IMR-90 (cell line): ENCODE measurements around the gene TNNC2. TPM values are rescaled to one million over a fixed set of nuclear protein-coding genes. Genes with fewer than 3 reads are reported as not detected.

Experiments used
- ATAC-seq: fragments of 200-7000 bp; cut with Tn5 transposase; 2 replicates; pipeline ENCODE4 v1.9.1; 2020; ENCODE audit warnings: low read depth, mild to moderate bottlenecking, moderate library complexity
- BruUV-seq: library from RNA; stranded (reverse); fragments of 400-500 nt; replicated peaks from 2 replicates; lab custom pipeline; 2021; lab: Mats Ljungman, UMichigan
- CTCF ChIA-PET: fragments of 300-600 bp; formaldehyde crosslinking; extraction: SDS; loops from one replicate; lab custom pipeline; 2021; ENCODE audit warnings: antibody characterized with exemption; lab: Yijun Ruan, JAX
- POLR2A ChIA-PET: fragments of 300-600 bp; sonication (Branson Sonifier 250); formaldehyde crosslinking; loops from one replicate; lab custom pipeline; 2022; ENCODE audit warnings: antibody characterized with exemption; ENCODE audit not compliant: unreplicated experiment; lab: Charles Lee
- DNase-seq: peaks from one replicate; pipeline ENCODE4 v3.0.0; 2013
- H2AFZ ChIP-seq: replicated peaks from 2 replicates; pipeline ENCODE3; 2013; ENCODE audit warnings: low read length, mild to moderate bottlenecking; ENCODE audit not compliant: poor library complexity
- H2AK5ac ChIP-seq: 2 replicates; pipeline ENCODE4 v1.6.1; 2013; ENCODE audit warnings: low read depth, low read length, inconsistent platforms
- H2AK9ac ChIP-seq: replicated peaks from 2 replicates; pipeline ENCODE3; 2013; ENCODE audit warnings: mild to moderate bottlenecking, low read depth, low read length, moderate library complexity; ENCODE audit not compliant: poor library complexity
- H2BK120ac ChIP-seq: 2 replicates; pipeline ENCODE4 v1.6.1; 2013; ENCODE audit warnings: low read depth, low read length, inconsistent platforms
- H2BK15ac ChIP-seq: 3 replicates; pipeline ENCODE4 v1.6.1; 2013; ENCODE audit warnings: low read depth, low read length, inconsistent platforms
- H2BK20ac ChIP-seq: 2 replicates; pipeline ENCODE4 v1.6.1; 2013; ENCODE audit warnings: low read depth, mild to moderate bottlenecking, inconsistent platforms, low read length, moderate library complexity
- H2BK5ac ChIP-seq: 2 replicates; pipeline ENCODE4 v1.6.1; 2013; ENCODE audit warnings: mild to moderate bottlenecking, low read depth, low read length, inconsistent platforms; ENCODE audit not compliant: poor library complexity, severe bottlenecking
- H3K14ac ChIP-seq: replicated peaks from 2 replicates; pipeline ENCODE4 v1.6.1; 2013; ENCODE audit warnings: low read depth, low read length, inconsistent platforms
- H3K18ac ChIP-seq: 2 replicates; pipeline ENCODE4 v1.6.1; 2013; ENCODE audit warnings: low read depth, low read length, control low read depth
- H3K23ac ChIP-seq: 2 replicates; pipeline ENCODE4 v1.6.1; 2013; ENCODE audit warnings: low read depth, low read length, inconsistent platforms
- H3K27ac ChIP-seq: 2 replicates; pipeline ENCODE4 v1.5.1; 2013; ENCODE audit warnings: mild to moderate bottlenecking, control low read depth, low read length; ENCODE audit not compliant: insufficient read depth
- H3K27me3 ChIP-seq: 2 replicates; pipeline ENCODE4 v1.6.1; 2013; ENCODE audit warnings: low read length; ENCODE audit not compliant: control insufficient read depth, insufficient read depth
- H3K36me3 ChIP-seq: 2 replicates; pipeline ENCODE4 v1.6.1; 2013; ENCODE audit warnings: low read length, mixed read lengths; ENCODE audit not compliant: control insufficient read depth, insufficient read depth
- H3K4ac ChIP-seq: 2 replicates; pipeline ENCODE4 v1.6.1; 2013; ENCODE audit warnings: low read depth, low read length, inconsistent platforms
- H3K4me1 ChIP-seq: 2 replicates; pipeline ENCODE4 v1.6.1; 2013; ENCODE audit warnings: low read length, mixed read lengths; ENCODE audit not compliant: control insufficient read depth, insufficient read depth
- H3K4me2 ChIP-seq: 2 replicates; pipeline ENCODE4 v1.6.1; 2013; ENCODE audit warnings: low read depth, mild to moderate bottlenecking, control low read depth, low read length, moderate library complexity
- H3K4me3 ChIP-seq: 2 replicates; pipeline ENCODE4 v1.5.1; 2013; ENCODE audit warnings: low read depth, mild to moderate bottlenecking, control low read depth, low read length, moderate library complexity; ENCODE audit not compliant: insufficient read depth
- H3K56ac ChIP-seq: 2 replicates; pipeline ENCODE4 v1.6.1; 2013; ENCODE audit warnings: low read length, inconsistent platforms; ENCODE audit not compliant: insufficient read depth; ENCODE audit errors: extremely low read depth
- H3K79me1 ChIP-seq, 2 experiments: 2 replicates each; pipeline ENCODE4 v1.6.1; 2013; ENCODE audit warnings: low read length in 2 of 2, inconsistent platforms in 1 of 2, low read depth in 1 of 2
- H3K9ac ChIP-seq: 2 replicates; pipeline ENCODE4 v1.6.1; 2013; ENCODE audit warnings: low read depth, low read length, control low read depth
- H3K9me1 ChIP-seq: 2 replicates; pipeline ENCODE4 v1.6.1; 2013; ENCODE audit warnings: low read length, inconsistent platforms; ENCODE audit not compliant: insufficient read depth
- H3K9me3 ChIP-seq: 2 replicates; pipeline ENCODE4 v1.6.1; 2013; ENCODE audit warnings: low read length; ENCODE audit not compliant: control insufficient read depth, insufficient read depth
- H4K20me1 ChIP-seq: 2 replicates; pipeline ENCODE4 v1.6.1; 2013; ENCODE audit warnings: low read length, inconsistent platforms; ENCODE audit not compliant: insufficient read depth
- H4K5ac ChIP-seq: 2 replicates; pipeline ENCODE4 v1.6.1; 2013; ENCODE audit warnings: mild to moderate bottlenecking, low read depth, low read length, control low read depth
- H4K8ac ChIP-seq, 2 experiments: 2 replicates each; pipeline ENCODE4 v1.6.1; 2013; ENCODE audit warnings: low read depth in 2 of 2, low read length in 2 of 2, control low read depth in 1 of 2, inconsistent platforms in 1 of 2
- H4K91ac ChIP-seq: 2 replicates; pipeline ENCODE4 v1.6.1; 2013; ENCODE audit warnings: low read depth, low read length, inconsistent platforms; ENCODE audit not compliant: insufficient read depth
- MXI1 ChIP-seq: IDR thresholded peaks from 2 replicates; pipeline ENCODE4 v1.6.1; 2012; ENCODE audit warnings: low read depth, mild to moderate bottlenecking, low read length, moderate library complexity, borderline replicate concordance
- POLR2A ChIP-seq: IDR thresholded peaks from 2 replicates; pipeline ENCODE4 v1.6.1; 2012; ENCODE audit warnings: mild to moderate bottlenecking, low read depth, low read length
- RFX5 ChIP-seq: IDR thresholded peaks from 2 replicates; pipeline ENCODE4 v1.8.0; 2012; ENCODE audit warnings: low read depth, mild to moderate bottlenecking, low read length, moderate library complexity
- SMC3 ChIP-seq: fragments of 150-350 bp; IDR thresholded peaks from 2 replicates; pipeline ENCODE4 v1.6.1; 2016; ENCODE audit warnings: low read depth, mild to moderate bottlenecking, antibody characterized with exemption, low read length, moderate library complexity
- WGBS, 2 experiments: methylation state at CpG; one replicate each; pipeline versions ENCODE4 v1.1.5 to v1.1.7; 2013; ENCODE audit warnings: missing lambda C conversion rate in 2 of 2; ENCODE audit not compliant: insufficient read length in 1 of 2; ENCODE audit errors: extremely low coverage in 2 of 2; 5-methylcytosine and 5-hydroxymethylcytosine counted together
- dilution Hi-C: fragments of 300-500 bp; cut with HindIII; formaldehyde crosslinking; loops from one replicate; pipeline ENCODE4 v1.14.3; 2018; ENCODE audit warnings: low sequenced_read_pairs; ENCODE audit not compliant: unreplicated experiment
- in situ Hi-C: fragments of 300-500 bp; cut with MboI; formaldehyde crosslinking; loops from 3 replicates; pipeline ENCODE4 v1.14.3; 2019; ENCODE audit warnings: low sequenced_read_pairs, inconsistent platforms, mixed read lengths
- intact Hi-C: fragments of 100-400 bp; cut with micrococcal nuclease; formaldehyde crosslinking; loops from 2 replicates; pipeline ENCODE4 v1.10.0; 2022
- polyA plus RNA-seq, 3 experiments: library from polyadenylated mRNA; depleted of rRNA; stranded (reverse); fragments of >200 nt; gene quantifications; 2 replicates each; pipeline ENCODE4 v1.2.3, GENCODE V29; 2012; ENCODE audit warnings: low replicate concordance in 1 of 3
- total RNA-seq: library from RNA; depleted of rRNA; stranded (reverse); fragments of >200 nt; gene quantifications from 2 replicates; pipeline ENCODE4 v1.2.3, GENCODE V29; 2012

TNNC2 gene
- total and polyA plus RNA-seq, 2 of the 4 experiments (the other 2 are of a cell fraction) = 0.46 TPM; not detected in 1

DNA sequence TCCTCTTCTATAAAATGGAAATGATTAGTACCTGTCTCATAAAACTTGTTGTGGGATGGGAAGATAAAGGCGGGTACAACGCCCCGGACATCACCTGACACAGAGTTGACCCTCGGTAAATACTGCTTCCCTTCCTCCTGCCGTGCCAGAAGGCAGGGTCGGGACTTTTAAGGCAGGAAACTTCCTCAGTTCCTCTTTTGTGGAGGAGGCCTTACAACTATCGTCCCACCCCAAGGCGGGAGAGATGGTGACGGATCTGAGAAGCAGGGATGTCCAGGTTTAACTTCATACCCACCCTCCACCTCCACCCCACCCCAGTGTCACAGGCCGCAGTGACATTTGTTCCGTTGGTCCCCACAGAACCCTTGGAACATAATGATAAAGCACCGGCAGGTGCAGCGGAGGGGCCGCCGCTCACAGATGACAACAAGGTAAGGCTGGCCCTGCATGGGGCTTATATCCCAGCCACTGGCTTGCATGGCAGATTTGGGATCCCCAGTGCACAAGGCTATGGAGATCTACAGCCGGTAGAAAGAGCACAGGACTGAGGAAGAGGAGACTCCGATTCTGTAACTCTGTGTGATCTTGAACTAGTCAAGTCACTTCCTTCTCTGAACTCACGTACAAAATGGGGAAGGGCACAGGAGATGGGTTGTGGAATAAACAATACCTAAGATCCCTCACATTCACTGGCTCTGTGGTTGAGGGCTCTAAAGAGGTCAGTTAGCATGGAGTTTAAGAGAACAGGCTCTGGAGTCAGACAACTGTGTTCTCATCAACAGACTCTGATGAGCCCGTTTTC, 34.6 kb downstream of the TNNC2 start:
- ChIA-PET CTCF (no interaction called here), POLR2A (no interaction called here)
- H3K56ac ChIP-seq = peak overlapping the region; percentile 72; the same call in 1 of the 2 replicates
- H4K20me1 ChIP-seq = no peaks in the 10 kb centered on the region
- H2BK15ac ChIP-seq = peak overlapping the region; percentile 12; the same call in 1 of the 3 replicates
- H2BK20ac ChIP-seq = no peak overlapping the region
- peak overlapping the region; percentile 98 for H3K4me2 ChIP-seq
- H3K27me3 ChIP-seq = no peaks in the 10 kb centered on the region; the same call in 1 of the 2 replicates
- H3K79me1 ChIP-seq = peaks cover 15 to 19% of the 10 kb centered on the region in 2 experiments
- H3K27ac ChIP-seq = peak overlapping the region; percentile 82
- peaks cover 5% of the 10 kb centered on the region; the same call in 1 of the 2 replicates for H3K9me1 ChIP-seq
- peak overlapping the region; percentile 67 for H3K23ac ChIP-seq
- 73% methylated on average over 3 of the region's 19 CpGs; no CpG with 5 or more reads in 1 of the 2 experiments for WGBS, 2 experiments
- H4K91ac ChIP-seq = peak overlapping the region; percentile 34; the same call in 1 of the 2 replicates
- in situ Hi-C loops = loop anchor here (25.0 kb wide), 3 partner anchors 755 to 1855 kb away; partner anchors contain the start of gene TTPAL
- ATAC-seq (no peak), DNase-seq (no peak)
- H3K9me3 ChIP-seq = no peaks in the 10 kb centered on the region
- dilution Hi-C loops = no loop called here
- peak overlapping the region; percentile 97 for H3K9ac ChIP-seq
- H4K5ac ChIP-seq = peak overlapping the region; percentile 43
- H2AFZ ChIP-seq = peak overlapping the region; percentile 96
- peak overlapping the region; percentile 4; the same call in 1 of the 2 replicates for H2BK120ac ChIP-seq
- H3K14ac ChIP-seq = peak overlapping the region; percentile 91; the same call in 1 of the 2 replicates
- peaks cover 6% of the 10 kb centered on the region for H3K4me1 ChIP-seq
- H3K18ac ChIP-seq = peak overlapping the region; percentile 2; the same call in 1 of the 2 replicates
- H4K8ac ChIP-seq = peak overlapping the region; percentile 86 to 92; a peak in 3 of 4 replicates
- peak overlapping the region; percentile 66 for H2AK5ac ChIP-seq
- TF ChIP-seq RFX5 (no peak), SMC3 (no peak), POLR2A (no peak), MXI1 (no peak)
- peak overlapping the region; percentile 65 for H2AK9ac ChIP-seq
- peak overlapping the region; percentile 71 for H3K4me3 ChIP-seq
- H3K4ac ChIP-seq = peak overlapping the region; percentile 62
- no TSS peak for BruUV-seq
- intact Hi-C loops = no loop called here
- peak overlapping the region; percentile 84 for H2BK5ac ChIP-seq
- peaks cover 24% of the 10 kb centered on the region for H3K36me3 ChIP-seq
